Measurements from ENCODE around the gene TNIK. TPM values are rescaled to one million over a fixed set of nuclear protein-coding genes. Genes with fewer than 3 reads are reported as not detected.
A peak's percentile ranks its signal among the peaks of the same experiment; 100 is the strongest.

Gene TNIK
- polyA plus RNA-seq, 1 of the 3 experiments (the other 2 are of a cell fraction) = 19.4 TPM

- Histone ChIP-seq H3K79me2 (ENCODE audit: insufficient read depth) (peaks cover 32% of the 10 kb centered on the region), H3K27ac (ENCODE audit: low read depth in 2 of 2, low read length in 1 of 2) (peak overlapping the region; percentile 10 to 47; a peak in 2 of 4 replicates), H3K27me3 (ENCODE audit: insufficient read depth) (no peaks in the 10 kb centered on the region), H3K4me2 (no peak overlapping the region), H4K20me1 (ENCODE audit: insufficient read depth) (no peaks in the 10 kb centered on the region), H3K9ac (no peak overlapping the region), H3K4me3 (ENCODE audit: low read depth in 2 of 2, low read length in 1 of 2) (no peak overlapping the region), H3K9me3 (no peaks in the 10 kb centered on the region), H3K4me1 (ENCODE audit: control insufficient read depth in 1 of 2, insufficient read depth in 2 of 2, low read depth in 1 of 2, low read length in 1 of 2) (peaks cover 0 to 9% of the 10 kb centered on the region in 2 experiments; a peak in 3 of 4 replicates), H2AFZ (ENCODE audit: low read depth) (no peak overlapping the region), H3K9me2 (no peaks in the 10 kb centered on the region), H3F3A (replicated peaks; ENCODE audit: insufficient read depth) (peaks cover 5% of the 10 kb centered on the region), H3K36me3 (replicated peaks in 1 of 2; ENCODE audit: control insufficient read depth in 1 of 2, insufficient read depth in 2 of 2, low read length in 1 of 2) (no peaks in the 10 kb centered on the region)
- DNase-seq = no peak
- WGBS (ENCODE audit: low lambda C conversion rate) = 86% methylated on average over 7 of the region's 7 CpGs
- POLR2A ChIA-PET = no interaction called here
- CTCF ChIA-PET = no interaction called here
- no peak for TF ChIP-seq MEF2A (IDR thresholded peaks at IDR 0.05; ENCODE audit: borderline replicate concordance, low read depth)
- TF ChIP-seq TCF12 (IDR thresholded peaks at IDR 0.05) = no peak
- TF ChIP-seq GATA2 (CRISPR knock-in tag; IDR thresholded peaks at IDR 0.05) = no peak
- no peak for TF ChIP-seq RFX5 (IDR thresholded peaks at IDR 0.05; ENCODE audit: low read length)
- TF ChIP-seq GABPA (IDR thresholded peaks at IDR 0.05; ENCODE audit: low read depth) = no peak
These were observed 139.3 kb downstream of the TNIK start for GRCh38 chr3:171320750-171321558.

GRCh38 chr3:171317171-171317570 lies 143.0 kb downstream of the TNIK start:
- Histone ChIP-seq H3K36me3 (replicated peaks in 1 of 2; ENCODE audit: control insufficient read depth in 1 of 2, insufficient read depth in 2 of 2, low read length in 1 of 2) (no peaks in the 10 kb centered on the region), H3K4me1 (ENCODE audit: control insufficient read depth in 1 of 2, insufficient read depth in 2 of 2, low read depth in 1 of 2, low read length in 1 of 2) (peaks cover 0 to 9% of the 10 kb centered on the region in 2 experiments; a peak in 3 of 4 replicates), H3K9me2 (no peaks in the 10 kb centered on the region), H2AFZ (ENCODE audit: low read depth) (no peak overlapping the region), H3K4me3 (ENCODE audit: low read depth in 2 of 2, low read length in 1 of 2) (no peak overlapping the region), H3K4me2 (no peak overlapping the region), H3K9me3 (no peaks in the 10 kb centered on the region), H3K79me2 (ENCODE audit: insufficient read depth) (peaks cover 36% of the 10 kb centered on the region), H4K20me1 (ENCODE audit: insufficient read depth) (no peaks in the 10 kb centered on the region), H3K27ac (ENCODE audit: low read depth in 2 of 2, low read length in 1 of 2) (no peak overlapping the region), H3K27me3 (ENCODE audit: insufficient read depth) (no peaks in the 10 kb centered on the region), H3F3A (replicated peaks; ENCODE audit: insufficient read depth) (peaks cover 7% of the 10 kb centered on the region), H3K9ac (no peak overlapping the region)
- POLR2A ChIA-PET = no interaction called here
- WGBS (ENCODE audit: low lambda C conversion rate) = 95% methylated on average over 2 of the region's 2 CpGs
- DNase-seq = no peak
- CTCF ChIA-PET = no interaction called here
- TF ChIP-seq EZH2phosphoT487 (IDR thresholded peaks at IDR 0.05; ENCODE audit: borderline replicate concordance, low read depth) (no peak), POLR2AphosphoS5 (IDR thresholded peaks at IDR 0.05; ENCODE audit: low read depth, low read length) (no peak), SMC3 (IDR thresholded peaks at IDR 0.05; ENCODE audit: low read depth, low read length) (no peak), FOSL2 (IDR thresholded peaks at IDR 0.05; ENCODE audit: borderline replicate concordance, low read depth) (no peak), RAD21 (IDR thresholded peaks at IDR 0.05; ENCODE audit: low read length) (no peak), PBX3 (IDR thresholded peaks at IDR 0.05) (0 out of 2 replicates have a peak, but pooled peaks have one; percentile 3), ELF1 (IDR thresholded peaks at IDR 0.05) (no peak), RFX5 (IDR thresholded peaks at IDR 0.05; ENCODE audit: low read length) (no peak), NFIC (IDR thresholded peaks at IDR 0.05; ENCODE audit: borderline replicate concordance) (peak; percentile 38; the same call in 1 of the 2 replicates)
- TF ChIP-seq, protein P1, sequence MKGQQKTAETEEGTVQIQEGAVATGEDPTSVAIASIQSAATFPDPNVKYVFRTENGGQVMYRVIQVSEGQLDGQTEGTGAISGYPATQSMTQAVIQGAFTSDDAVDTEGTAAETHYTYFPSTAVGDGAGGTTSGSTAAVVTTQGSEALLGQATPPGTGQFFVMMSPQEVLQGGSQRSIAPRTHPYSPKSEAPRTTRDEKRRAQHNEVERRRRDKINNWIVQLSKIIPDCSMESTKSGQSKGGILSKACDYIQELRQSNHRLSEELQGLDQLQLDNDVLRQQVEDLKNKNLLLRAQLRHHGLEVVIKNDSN (IDR thresholded peaks at IDR 0.05; ENCODE audit: borderline replicate concordance, low read depth) = no peak
- TF ChIP-seq, protein P2, sequence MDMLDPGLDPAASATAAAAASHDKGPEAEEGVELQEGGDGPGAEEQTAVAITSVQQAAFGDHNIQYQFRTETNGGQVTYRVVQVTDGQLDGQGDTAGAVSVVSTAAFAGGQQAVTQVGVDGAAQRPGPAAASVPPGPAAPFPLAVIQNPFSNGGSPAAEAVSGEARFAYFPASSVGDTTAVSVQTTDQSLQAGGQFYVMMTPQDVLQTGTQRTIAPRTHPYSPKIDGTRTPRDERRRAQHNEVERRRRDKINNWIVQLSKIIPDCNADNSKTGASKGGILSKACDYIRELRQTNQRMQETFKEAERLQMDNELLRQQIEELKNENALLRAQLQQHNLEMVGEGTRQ (IDR thresholded peaks at IDR 0.05; ENCODE audit: borderline replicate concordance, low read depth, low read length) = no peak
- TF ChIP-seq, protein P3, sequence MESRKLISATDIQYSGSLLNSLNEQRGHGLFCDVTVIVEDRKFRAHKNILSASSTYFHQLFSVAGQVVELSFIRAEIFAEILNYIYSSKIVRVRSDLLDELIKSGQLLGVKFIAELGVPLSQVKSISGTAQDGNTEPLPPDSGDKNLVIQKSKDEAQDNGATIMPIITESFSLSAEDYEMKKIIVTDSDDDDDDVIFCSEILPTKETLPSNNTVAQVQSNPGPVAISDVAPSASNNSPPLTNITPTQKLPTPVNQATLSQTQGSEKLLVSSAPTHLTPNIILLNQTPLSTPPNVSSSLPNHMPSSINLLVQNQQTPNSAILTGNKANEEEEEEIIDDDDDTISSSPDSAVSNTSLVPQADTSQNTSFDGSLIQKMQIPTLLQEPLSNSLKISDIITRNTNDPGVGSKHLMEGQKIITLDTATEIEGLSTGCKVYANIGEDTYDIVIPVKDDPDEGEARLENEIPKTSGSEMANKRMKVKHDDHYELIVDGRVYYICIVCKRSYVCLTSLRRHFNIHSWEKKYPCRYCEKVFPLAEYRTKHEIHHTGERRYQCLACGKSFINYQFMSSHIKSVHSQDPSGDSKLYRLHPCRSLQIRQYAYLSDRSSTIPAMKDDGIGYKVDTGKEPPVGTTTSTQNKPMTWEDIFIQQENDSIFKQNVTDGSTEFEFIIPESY (IDR thresholded peaks at IDR 0.05; ENCODE audit: borderline replicate concordance, low read depth) = no peak
